ENCODE measurements around the gene MXRA7. TPM values are rescaled to one million over a fixed set of nuclear protein-coding genes. Genes with fewer than 3 reads are reported as not detected.

Gene MXRA7
- total RNA-seq, 2 experiments from 2014 or later: 8.4 to 8.6 TPM

- intact Hi-C loops (cut with micrococcal nuclease): no loop called here
- Mint-ChIP-seq H3K4me3 (peak overlapping the region; percentile 53), H3K36me3 (ENCODE audit: low read depth) (peaks cover 68% of the 10 kb centered on the region), H3K27me3 (no peaks in the 10 kb centered on the region), H3K9me3 (no peaks in the 10 kb centered on the region), H3K27ac (peak overlapping the region; percentile 92), H3K4me1 (ENCODE audit: low read depth) (peaks cover 62% of the 10 kb centered on the region)
- POLR2A ChIA-PET: interaction anchor here (0.7 to 10.1 kb wide), 5 partner anchors 11 to 160 kb away, joined by 3 to 111 read pairs (median 3); partner anchors contain the start of genes JMJD6, METTL23, MFSD11 and SRSF2
- CTCF ChIA-PET: interaction anchor here (1.1 to 6.8 kb wide), 4 partner anchors 9 to 193 kb away, joined by 3 to 83 read pairs (median 10); partner anchors contain the start of genes JMJD6 and METTL23
- TF ChIP-seq CTCF (IDR thresholded peaks at IDR 0.05): no peak
- DNase-seq (peak; percentile 93), ATAC-seq (peak; percentile 90)
Measured at GRCh38 chr17:76716146-76716838, 5.5 kb upstream of the MXRA7 start.

GRCh38 chr17:76715496-76715830, 4.7 kb upstream of the MXRA7 start:
- Mint-ChIP-seq H3K27me3 (no peaks in the 10 kb centered on the region), H3K4me1 (ENCODE audit: low read depth) (peaks cover 61% of the 10 kb centered on the region), H3K36me3 (ENCODE audit: low read depth) (peaks cover 59% of the 10 kb centered on the region), H3K4me3 (peak overlapping the region; percentile 53), H3K27ac (peak overlapping the region; percentile 92), H3K9me3 (no peaks in the 10 kb centered on the region)
- DNase-seq: no peak
- no peak for ATAC-seq
- intact Hi-C loops (cut with micrococcal nuclease): no loop called here
- ChIA-PET CTCF (interaction anchor here (1.1 to 6.8 kb wide), 7 partner anchors 10 to 192 kb away, joined by 3 to 83 read pairs (median 13); partner anchors contain the start of genes JMJD6, METTL23 and MFSD11), POLR2A (interaction anchor here (1.0 to 10.1 kb wide), 3 partner anchors 11 to 158 kb away, joined by 5 to 111 read pairs (median 76); partner anchors contain the start of genes JMJD6, METTL23, MFSD11 and SRSF2)
- TF ChIP-seq CTCF (IDR thresholded peaks at IDR 0.05): no peak

- intact Hi-C loops (cut with micrococcal nuclease): no loop called here
- no peak for ATAC-seq
- Mint-ChIP-seq H3K27ac (peak overlapping the region; percentile 92), H3K4me1 (ENCODE audit: low read depth) (peaks cover 61% of the 10 kb centered on the region), H3K4me3 (peak overlapping the region; percentile 53), H3K27me3 (no peaks in the 10 kb centered on the region), H3K9me3 (no peaks in the 10 kb centered on the region), H3K36me3 (ENCODE audit: low read depth) (peaks cover 56% of the 10 kb centered on the region)
- TF ChIP-seq CTCF (IDR thresholded peaks at IDR 0.05): peak; percentile 88
- DNase-seq: peak; percentile 90
- ChIA-PET POLR2A (interaction anchor here (0.7 to 10.1 kb wide), 6 partner anchors 12 to 157 kb away, joined by 3 to 111 read pairs (median 5); partner anchors contain the start of genes JMJD6, METTL23, MFSD11 and SRSF2), CTCF (interaction anchor here (0.6 to 6.8 kb wide), 12 partner anchors 11 to 192 kb away, joined by 3 to 83 read pairs (median 8); partner anchors contain the start of genes JMJD6, METTL23 and MFSD11)
Measured at GRCh38 chr17:76714822-76715495, 4.2 kb upstream of the MXRA7 start.

- intact Hi-C loops (cut with micrococcal nuclease): no loop called here
- peaks cover 51% of the 10 kb centered on the region for H3K36me3 Mint-ChIP-seq (ENCODE audit: low read depth)
- H3K9me3 Mint-ChIP-seq: no peaks in the 10 kb centered on the region
- CTCF ChIA-PET: interaction anchor here (0.6 to 6.8 kb wide), 20 partner anchors 11 to 342 kb away, joined by 3 to 83 read pairs (median 6); partner anchors contain the start of genes JMJD6, METTL23 and MFSD11
- peaks cover 66% of the 10 kb centered on the region for H3K4me1 Mint-ChIP-seq (ENCODE audit: low read depth)
- no peak for DNase-seq
- H3K27ac Mint-ChIP-seq: peak overlapping the region; percentile 1
- H3K27me3 Mint-ChIP-seq: no peaks in the 10 kb centered on the region
- POLR2A ChIA-PET: interaction anchor here (0.7 to 10.1 kb wide), 6 partner anchors 13 to 157 kb away, joined by 3 to 111 read pairs (median 5); partner anchors contain the start of genes JMJD6, METTL23, MFSD11 and SRSF2
- no peak overlapping the region for H3K4me3 Mint-ChIP-seq
- ATAC-seq: no peak
- no peak for TF ChIP-seq CTCF (IDR thresholded peaks at IDR 0.05)
Measured at GRCh38 chr17:76714336-76714735, 3.6 kb upstream of the MXRA7 start.

Measured in activated CD8-positive, alpha-beta T cell treated with anti-CD3 and anti-CD28 coated beads for 36 hours (primary cell).